Stimulated activated CD4-positive, alpha-beta T cell treated with anti-CD3 and anti-CD28 coated beads, TNF-alpha, amount 100 ng/mL, for 48 hours (primary cell): ENCODE measurements around the gene DOCK6.
"Not testable (repeated sequence)": the region's sequence is repeated elsewhere in the genome, so short reads cannot be mapped to it uniquely, and the experiment has no call there.

Experiments used
- DNase-seq, 3 donors: peaks; one replicate each; pipeline ENCODE4 v3.0.0-alpha.2; 2020; ENCODE audit warnings: low read depth in 3 of 3

DOCK6 gene

DNA sequence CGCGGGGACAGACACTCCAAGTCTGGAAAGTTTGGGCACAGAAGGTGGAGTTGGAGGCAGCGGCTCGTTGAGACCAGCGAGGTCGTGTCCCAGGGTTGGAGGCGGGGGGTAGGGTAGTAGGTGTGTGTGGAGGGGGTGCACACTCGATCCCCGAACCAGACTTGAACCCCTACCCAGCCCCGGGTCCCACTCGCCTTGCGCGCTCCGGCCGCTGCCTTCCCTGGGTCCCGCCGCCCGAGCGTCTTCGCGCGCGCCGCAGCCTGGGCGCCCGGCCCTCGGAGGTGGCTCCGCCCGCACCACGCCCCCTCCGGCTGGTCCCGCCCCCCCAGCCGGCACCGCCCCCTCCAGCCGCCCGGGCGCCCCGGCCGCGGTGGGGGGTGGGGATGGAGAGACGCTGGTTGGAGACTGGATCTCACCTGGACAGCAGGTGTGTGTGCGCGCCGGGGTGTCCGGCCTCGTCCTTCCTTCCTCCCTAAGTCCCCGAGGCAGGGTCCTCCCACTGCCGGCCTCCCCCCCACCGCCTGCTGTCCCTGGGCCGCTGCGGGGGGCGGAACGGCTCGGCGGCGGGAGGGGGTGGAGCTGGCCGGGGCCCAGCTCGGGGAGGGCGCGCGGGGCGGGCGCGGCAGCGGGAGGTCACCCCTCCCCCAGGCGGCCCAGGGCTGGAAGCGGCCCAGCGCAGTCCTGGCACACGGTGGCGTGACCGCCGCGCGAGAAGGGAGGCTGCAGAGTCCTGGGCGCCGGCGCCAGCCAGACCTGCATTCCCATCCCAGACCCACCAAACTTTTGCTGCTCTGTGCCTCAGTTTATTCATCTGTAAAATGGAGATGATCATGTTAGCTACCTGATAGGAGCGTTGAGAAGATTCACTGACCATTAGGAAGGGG lies 64.8 kb downstream of the DOCK6 start, which contains the start of gene KANK2:
KANK2 (minus strand) TSS at position 255 of the 884 bp plus-strand sequence. CDS start 3,034 bp downstream, outside the sequence.
- peak; percentile 41 to 79 (median 54) for DNase-seq

DNA sequence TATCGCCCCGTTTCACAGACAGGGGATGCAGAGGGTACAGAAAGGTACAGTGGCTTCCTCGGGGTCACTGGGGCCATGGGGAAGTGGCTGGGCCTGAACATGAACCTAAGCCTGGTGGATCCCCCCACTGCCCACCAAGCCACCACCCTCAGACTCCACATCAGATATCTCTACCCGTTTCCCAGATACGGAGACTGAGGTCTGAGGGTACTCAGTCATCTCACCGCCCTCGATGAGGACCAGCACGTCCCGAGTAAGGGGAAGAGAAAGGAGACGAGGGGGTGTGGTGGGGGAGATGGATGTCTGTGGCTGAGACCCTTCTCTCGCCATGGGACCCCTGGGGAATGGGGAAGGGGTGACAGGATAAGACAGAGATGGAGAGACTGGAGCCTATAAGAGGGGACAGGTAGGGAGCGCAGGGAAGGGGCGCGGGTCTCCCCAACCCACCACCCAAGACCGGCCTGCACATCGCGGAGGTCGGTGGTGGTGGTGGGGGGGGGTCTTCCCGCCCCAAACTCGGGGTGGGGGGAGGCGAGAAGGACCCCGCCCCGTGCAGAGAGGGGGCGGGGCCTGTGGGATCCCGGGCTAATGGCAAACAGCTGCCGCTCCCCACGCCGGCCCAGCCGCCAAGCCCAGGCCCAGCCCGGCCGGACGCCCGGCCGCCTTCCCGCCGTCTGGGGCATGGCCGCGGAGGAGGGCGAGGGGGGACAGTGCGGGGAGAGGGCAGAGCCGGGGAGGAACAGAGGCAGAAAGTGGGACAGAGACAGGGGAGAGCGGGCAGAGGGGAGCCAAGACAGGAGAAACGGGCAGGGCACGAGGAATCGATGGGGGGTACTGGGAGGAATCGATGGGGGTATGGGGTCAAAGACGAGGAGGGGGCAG lies 65.7 kb downstream of the DOCK6 start:
- DNase-seq, result no peak

DNA sequence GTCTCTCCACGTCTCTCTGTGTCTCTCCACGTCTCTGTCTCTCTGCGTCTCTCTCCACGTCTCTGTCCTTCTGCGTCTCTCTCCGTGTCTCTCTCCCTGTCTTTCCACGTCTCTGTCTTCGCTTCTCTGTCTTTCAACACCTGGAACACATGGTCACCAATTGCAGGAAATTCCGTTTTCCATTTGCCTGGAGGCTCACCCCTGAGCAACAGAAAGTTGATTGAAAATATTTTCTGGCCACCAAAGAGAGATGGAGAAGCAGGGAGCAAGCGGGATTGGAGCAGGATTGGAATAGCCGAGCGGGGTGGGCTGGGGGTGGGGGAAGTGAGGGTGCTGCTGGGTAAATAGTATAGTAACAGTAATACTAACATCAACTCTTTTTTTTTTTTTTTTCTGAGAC lies 66.6 kb downstream of the DOCK6 start:
- DNase-seq, result no peak

DNA sequence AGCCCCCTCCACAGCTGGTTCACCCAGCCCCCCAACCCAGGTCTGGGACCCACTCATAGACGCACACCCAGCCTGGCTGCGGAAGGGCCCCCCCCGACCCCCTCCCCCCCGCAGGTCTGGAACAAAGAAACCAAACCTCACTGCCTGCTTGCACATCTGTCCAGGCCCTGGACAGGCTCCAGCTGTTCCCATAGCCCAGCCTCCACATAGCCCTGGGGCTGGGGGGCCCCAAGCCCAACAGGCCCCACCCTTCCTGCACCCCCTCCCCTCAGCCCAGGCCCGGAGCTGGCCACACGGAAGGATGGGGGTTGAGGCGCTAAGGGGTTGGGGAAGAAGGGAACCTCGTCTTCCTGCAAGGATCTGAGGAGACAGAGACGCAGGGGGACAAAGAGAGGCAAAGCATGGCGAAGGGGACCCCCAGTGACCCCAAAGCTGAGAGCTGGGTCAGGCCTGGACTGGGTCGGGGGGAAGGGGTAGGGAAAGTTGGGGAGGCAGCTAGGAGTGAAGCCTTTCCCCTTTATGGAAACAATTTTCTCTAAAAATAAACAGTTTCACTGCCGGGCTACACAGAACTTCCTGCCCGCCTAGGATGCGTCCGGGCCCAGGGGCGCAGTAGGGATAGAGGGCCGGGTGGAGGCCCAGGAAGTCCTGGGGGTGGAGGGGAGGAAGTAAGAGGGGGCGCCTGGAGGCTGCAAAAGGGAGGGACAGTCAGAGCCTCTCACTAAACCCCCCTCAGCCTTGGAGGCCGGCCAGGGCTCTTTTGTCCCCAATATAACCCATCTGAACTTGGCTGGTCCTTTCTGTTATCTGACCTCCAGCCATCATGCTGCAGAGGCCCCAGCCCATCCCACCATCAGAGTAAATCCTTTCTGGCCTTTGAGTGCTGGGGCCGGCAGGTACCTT lies 67.4 kb downstream of the DOCK6 start:
- no peak for DNase-seq

DNA sequence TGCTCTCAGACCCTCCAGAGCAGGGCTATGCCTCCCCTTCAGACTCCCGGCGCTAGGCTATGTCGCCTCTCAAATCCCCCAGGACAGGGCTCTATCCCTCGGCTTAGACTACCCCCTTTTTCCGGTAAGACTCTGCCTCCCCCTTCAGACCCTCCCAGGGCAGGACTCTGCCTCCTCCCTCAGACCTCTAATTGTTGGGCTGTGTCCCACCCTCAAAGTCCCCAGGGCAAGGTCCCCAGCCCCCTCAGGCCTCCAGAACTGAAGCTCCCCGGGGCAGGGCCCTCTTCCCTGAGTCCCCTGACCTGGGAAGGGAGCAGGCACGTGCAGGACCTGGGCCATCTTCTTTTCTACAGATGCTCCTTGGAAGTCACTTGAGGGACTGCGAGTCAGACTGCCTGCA lies 68.2 kb downstream of the DOCK6 start:
- no peak for DNase-seq

DNA sequence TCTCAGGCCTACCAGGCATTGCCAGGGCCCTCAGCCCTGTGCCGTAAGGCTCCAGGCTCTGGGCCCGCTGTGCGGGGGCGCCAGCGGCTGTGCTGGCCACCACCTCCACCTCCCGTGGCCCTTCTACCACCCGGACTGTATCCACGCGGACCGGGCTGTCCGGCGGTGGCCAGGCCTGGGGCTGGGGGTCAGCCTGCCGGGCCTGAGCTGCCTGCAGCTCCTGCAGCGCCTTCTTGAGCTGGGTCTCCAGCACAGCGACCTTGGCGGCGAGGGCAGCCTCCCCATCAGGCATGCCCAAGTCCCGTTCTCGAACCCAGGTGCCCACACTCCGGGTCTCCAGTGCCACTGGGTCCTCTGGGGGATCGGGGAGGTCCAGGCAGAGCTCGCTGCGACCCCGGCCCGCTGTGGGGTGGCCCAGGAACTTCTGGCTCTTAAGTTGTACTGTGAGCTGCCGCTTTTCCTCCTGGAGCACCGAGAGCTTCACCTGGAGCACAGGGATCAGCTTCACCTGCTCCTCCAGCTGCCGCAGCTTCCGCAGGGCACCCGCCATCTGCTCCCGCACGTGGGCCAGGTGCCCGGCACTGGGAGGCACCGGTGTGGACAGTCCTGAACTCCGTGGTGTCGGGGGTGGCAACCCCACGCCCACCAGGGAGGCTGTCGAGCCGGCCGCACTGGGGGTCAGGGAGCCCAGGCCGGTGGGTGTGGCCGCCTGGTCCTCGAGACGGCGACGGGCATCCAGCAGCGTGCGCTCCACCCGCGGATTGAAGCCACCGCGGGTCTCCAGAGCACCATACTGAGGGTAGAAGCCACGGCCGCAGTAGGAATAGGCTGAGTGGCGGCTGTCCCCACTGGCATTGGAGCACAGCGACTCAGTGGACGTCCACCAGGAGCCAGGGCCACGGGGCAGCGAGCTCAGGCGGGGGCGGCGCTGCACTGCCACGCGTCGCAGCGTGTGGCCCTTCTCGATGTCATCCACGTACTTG lies 69.1 kb downstream of the DOCK6 start:
- no peak for DNase-seq

DNA sequence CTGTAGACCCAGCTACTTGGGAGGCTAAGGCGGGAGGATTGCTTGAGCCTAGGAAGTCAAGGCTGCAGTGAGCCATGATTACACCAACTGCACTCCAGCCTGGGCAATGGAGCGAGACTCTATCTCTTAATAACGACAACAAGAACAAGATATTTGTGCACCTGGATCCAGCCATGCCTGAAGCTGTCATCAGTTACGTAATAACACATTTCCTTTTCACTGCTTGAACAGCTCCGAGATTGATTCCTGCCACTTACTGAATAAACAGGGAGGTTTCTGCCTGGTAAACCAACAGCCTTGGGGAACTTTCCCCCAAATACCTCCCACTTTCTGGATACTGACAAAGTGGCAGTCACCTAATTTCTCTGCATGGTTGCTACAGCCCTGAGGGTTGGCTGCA lies 70.4 kb downstream of the DOCK6 start:
- no peak for DNase-seq

DNA sequence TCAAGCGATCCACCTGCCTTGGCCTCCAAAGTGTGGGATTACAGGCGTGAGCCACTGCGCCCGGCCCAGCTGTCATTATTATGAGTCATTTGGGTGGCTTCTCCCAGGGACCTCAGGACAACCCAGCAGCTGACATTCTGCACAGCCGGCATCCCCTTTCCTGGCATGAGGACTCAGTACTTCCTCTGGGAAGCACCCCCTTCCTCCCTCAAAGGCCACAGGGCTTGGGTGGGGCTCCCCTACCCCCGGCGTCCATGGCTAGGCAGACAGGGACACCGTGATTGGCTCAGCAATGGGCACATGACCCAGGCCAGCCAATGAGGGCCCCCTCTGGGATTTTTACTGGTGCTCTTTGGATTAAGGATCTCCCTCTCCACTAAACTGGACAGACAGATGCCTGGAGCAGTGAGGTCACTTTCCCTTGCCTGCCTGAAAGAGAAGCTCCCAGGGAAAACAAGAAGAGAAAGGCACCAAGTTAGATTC lies 71.0 kb downstream of the DOCK6 start:
- DNase-seq, result no peak

DNA sequence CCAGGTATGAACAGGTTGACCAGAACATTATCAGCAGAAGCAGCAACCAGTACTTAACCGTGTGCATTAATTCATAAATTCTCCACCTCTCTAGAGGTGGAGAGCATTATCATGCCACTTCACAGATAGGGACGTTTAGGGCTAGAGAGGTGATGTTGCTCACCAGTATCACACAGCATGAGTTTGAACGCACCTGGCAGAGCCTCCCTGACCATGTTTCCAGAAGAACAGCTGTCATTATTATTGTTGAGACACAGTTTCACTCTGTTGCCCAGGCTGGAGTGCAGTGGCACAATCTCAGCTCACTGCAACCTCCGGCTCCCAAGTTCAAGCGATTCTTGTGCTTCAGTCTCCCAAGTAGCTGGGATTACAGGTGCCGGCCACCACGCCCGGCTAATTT lies 71.8 kb downstream of the DOCK6 start:
- no peak for DNase-seq

DNA sequence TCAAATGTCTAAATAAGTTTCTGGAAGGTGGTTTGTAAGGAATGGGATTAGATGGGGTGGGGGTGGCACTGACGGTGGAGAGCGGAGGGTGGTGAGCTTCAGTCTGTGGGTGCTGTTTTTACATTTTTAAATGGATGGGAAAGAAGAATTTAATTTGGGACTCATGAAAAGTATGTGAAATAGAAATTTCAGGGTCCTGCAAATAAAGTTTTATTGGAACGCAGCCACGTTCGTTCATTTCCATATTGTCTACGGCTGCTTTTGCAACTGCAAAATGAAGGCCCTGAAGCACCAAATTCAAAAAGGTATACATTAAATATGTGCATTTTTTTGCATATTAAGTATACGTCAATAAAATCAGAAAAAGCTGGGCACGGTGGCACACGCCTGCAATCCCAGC lies 74.9 kb downstream of the DOCK6 start:
- DNase-seq, result no peak

DNA sequence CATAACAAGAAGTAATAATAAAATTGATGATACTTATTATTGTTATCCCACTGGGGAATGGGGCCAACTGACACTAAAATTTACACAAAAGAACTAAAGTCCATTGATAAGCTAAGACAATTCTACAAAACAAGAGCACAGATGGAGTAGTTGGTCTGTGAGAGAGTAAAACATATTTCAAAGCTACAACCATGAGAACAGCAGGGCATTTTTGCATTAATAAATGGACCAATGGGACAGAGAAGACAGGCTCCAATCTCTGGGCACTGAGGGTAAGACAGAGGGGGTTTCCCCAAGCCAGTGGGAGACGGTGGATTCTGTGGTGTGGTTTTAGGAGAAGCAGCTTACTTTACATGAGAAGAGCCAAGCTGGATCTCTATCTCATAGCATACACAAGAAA lies 79.3 kb downstream of the DOCK6 start:
- DNase-seq, result no peak

DNA sequence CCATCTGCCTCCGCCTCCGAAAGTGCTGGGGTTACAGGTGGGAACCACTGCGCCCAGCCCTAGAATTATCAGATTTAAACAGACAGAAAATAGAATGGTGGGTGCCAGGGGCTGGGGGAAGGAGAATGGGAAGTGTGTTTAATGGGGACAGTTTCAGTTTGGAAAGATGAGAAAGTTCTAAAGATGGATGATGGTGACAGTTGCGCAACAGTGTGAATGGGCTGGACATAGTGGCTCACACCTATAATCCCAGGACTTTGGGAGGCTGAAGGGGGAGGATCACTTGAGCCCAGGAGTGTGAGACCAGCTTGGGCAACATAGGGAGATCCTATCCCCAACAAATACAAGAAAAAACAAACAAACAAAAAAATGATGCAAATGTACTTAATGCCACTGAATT lies 80.8 kb downstream of the DOCK6 start:
- DNase-seq, result no peak

DNA sequence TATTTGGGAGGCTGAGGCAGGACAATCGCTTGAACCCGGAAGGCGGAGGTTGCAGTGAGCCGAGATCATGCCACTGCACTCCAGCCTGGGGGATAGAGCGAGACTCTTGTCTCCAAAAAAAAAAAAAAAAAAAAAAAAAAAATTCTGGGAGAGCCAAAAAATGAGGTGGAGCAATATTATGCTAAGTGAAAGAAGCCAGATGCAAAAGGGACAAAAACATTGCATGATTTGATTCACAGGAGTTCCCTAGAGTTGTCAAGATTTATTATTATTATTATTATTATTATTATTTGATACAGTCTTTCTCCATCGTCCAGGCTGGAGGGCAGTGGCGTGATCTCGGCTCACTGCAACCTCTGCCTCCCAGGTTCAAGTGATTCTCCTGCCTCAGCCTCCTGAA lies 81.3 kb downstream of the DOCK6 start:
- DNase-seq, result not testable (repeated sequence)

DNA sequence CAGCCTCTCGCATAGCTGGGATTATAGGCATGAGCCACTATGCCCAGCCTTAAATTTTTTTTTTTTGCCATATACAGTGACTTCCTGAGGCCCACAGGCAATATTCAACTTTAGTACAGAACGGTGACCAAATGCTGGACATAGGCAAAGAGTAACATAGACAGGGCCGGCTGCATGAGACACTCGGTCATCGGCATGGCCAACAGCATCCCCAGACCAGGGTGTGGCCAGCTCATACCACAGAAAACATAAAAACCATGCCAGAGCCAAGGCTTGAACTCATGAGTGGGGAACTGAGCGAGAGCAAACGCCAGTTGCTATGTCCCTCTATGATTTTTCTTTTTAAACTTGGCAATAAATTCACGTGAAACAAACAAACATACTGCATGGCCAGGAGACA lies 82.0 kb downstream of the DOCK6 start:
- DNase-seq, result no peak

DNA sequence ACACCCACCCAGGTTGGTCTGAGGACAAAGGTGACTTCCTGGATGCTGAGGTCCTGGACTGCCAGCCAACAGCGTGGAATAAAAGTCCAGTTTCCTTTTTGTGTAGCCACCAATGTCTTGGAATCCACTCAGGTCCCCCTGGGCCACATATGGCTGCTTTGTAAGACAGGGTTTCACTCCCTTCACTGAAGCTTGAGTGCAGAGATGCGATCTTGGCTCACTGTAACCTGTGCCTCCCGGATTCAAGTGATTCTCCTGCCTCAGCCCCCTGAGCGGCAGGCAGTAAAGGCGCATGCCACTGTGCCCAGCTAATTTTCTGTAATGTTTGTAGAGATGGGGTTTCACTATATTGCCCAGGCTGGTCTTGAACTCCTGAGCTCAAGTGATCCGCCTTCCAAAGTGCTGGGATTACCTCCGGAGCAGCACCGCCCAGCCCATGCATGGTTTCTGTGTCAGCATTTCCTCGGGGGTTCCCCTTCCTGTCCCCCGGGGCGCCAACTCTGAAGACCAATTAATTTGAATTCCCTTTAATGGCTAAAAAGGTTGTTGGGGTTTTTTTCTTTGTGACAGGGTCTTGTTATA lies 82.5 kb downstream of the DOCK6 start:
- DNase-seq, result no peak

DNA sequence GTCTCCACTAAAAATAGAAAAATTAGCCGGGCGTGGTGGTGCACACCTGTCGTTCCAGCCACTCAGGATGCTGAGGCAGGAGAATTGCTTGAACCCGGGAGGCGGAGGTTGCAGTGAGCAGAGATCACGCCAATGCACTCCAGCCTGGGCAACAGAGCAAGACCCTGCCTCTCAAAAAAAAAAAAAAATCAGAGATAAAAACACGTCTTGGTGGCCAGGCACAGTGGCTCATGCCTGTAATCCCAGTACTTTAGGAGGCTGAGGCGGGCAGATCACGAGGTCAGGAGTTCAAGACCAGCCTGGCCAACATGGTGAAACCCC lies 83.2 kb downstream of the DOCK6 start:
- DNase-seq, result not testable (repeated sequence)

DNA sequence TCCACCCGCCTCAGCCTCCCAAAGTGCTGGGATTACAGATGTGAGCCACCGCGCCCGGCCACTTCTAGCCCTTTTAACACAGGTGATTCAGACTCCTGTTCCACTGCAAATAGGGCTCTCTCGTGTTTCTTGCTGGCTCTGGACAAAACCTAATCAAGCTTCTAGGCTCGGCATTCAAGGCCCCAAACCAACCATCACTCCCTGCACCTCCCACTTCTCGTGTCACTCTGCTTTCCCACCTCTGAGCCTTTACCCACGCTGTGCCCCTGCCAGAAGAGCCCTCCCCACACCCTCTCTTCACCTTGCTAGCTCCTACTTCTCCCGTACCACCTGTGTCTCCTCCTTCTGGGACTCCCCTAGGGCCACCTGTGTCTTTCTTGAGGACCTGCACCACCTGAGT lies 84.7 kb downstream of the DOCK6 start:
- no peak for DNase-seq

DNA sequence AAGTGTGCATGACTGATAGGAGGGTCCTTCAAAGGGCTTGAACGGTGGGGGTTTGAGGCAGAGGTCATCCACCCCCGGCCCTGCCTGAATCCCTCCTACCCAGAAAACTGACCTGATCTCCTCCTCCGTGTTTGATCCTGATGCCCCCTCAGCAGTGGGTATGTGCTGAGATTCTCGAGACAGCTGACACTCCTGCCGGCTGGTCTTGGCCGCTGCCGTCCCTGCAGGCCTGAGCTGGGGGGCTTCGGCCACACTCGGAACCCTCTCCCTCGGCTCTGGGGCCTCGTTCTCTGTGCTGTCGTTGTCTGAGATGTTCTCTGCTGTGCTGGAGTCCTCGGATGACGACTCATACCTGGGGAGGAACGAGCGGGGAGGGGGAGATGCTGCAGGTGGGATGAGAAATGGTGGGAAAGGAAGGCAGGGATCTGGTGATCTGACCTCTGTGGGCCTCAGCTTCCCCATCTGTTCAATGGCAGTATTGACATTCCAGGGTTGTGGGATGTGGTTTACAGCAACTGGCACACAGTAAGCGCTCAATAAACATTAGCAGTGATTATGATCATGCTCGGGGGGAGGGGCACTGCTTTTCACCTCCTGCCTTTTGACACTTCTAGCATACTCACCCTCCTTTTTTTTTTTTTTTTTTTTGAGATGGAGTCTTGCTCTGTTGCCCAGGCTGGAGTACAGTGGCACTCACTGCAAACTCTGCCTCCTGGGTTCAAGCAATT lies 85.7 kb downstream of the DOCK6 start:
- DNase-seq, result no peak

DNA sequence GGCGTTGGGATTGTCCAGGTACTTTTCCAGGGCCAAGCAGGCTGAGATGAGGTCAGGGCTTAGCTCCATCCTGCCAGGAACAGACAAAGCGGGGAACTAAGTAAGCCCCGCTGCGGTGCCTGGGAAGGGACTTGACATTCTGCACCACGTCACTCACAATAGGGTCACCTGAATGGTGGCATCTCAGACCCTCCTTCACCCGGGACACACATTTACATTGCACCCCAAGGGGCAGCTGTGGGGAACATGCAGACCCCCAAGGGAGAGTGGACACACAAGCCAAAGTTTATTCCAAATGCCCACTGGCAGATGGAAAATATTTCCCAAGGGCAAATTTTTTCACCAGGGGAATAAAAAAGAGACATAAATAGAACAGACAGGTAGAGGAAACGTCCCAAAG lies 86.4 kb downstream of the DOCK6 start:
- DNase-seq, result no peak
